CD14-positive monocyte (primary cell): ENCODE measurements around the gene TMPRSS11A. TPM values are rescaled to one million over a fixed set of nuclear protein-coding genes. Genes with fewer than 3 reads are reported as not detected.

Experiments
- DNase-seq, 3 donors: peaks; one replicate each; pipeline ENCODE4 v3.0.0-alpha.2; 2011 to 2022
- H2AFZ ChIP-seq: 2 replicates; pipeline ENCODE4 v1.6.0; 2012; ENCODE audit warnings: mild to moderate bottlenecking, low read depth, low read length, inconsistent platforms; ENCODE audit not compliant: insufficient read depth, poor library complexity, severe bottlenecking
- H3K27ac ChIP-seq, 2 donors: 1 replicate in 1 of 2; 2 replicates in 1 of 2; pipeline ENCODE4 v1.5.1; 2012 to 2013; ENCODE audit warnings: low read length in 2 of 2, control low read depth in 1 of 2, inconsistent platforms in 1 of 2, low read depth in 1 of 2, mild to moderate bottlenecking in 1 of 2
- H3K27me3 ChIP-seq, 2 donors: one replicate each; pipeline versions ENCODE4 v1.6.0 to v1.6.1; 2011 to 2013; ENCODE audit warnings: low read length in 2 of 2; ENCODE audit not compliant: control insufficient read depth in 2 of 2, insufficient read depth in 2 of 2
- H3K36me3 ChIP-seq, 2 donors: replicated peaks in 1 of 2; 1 replicate in 1 of 2; 2 replicates in 1 of 2; pipeline versions ENCODE4 v1.5.1 to v1.6.1; 2012 to 2013; ENCODE audit warnings: low read length in 2 of 2, control low read depth in 1 of 2, inconsistent platforms in 1 of 2, mild to moderate bottlenecking in 1 of 2; ENCODE audit not compliant: insufficient read depth in 2 of 2, control insufficient read depth in 1 of 2
- H3K4me1 ChIP-seq, 2 donors: 1 replicate in 1 of 2; 2 replicates in 1 of 2; pipeline versions ENCODE4 v1.5.1 to v1.6.1; 2012 to 2013; ENCODE audit warnings: low read length in 2 of 2, control low read depth in 1 of 2, inconsistent platforms in 1 of 2, mild to moderate bottlenecking in 1 of 2, moderate library complexity in 1 of 2; ENCODE audit not compliant: insufficient read depth in 2 of 2, control insufficient read depth in 1 of 2
- H3K4me2 ChIP-seq: replicated peaks from 2 replicates; pipeline ENCODE3; 2012; ENCODE audit warnings: low read length, moderate library complexity, mild to moderate bottlenecking; ENCODE audit not compliant: poor library complexity, severe bottlenecking; ENCODE audit errors: extremely low read depth
- H3K4me3 ChIP-seq, 3 experiments: fragments of 200-600 bp in 1 of 3; sonication (generic) in 1 of 3; replicated peaks in 1 of 3; 1 replicate in 2 of 3; 2 replicates in 1 of 3; pipeline ENCODE4 v1.5.1; 2011 to 2013; ENCODE audit warnings: low read length in 3 of 3, mild to moderate bottlenecking in 3 of 3, control low read depth in 2 of 3, low read depth in 2 of 3, inconsistent platforms in 1 of 3, moderate library complexity in 1 of 3
- H3K79me2 ChIP-seq: 2 replicates; pipeline ENCODE4 v1.6.0; 2012; ENCODE audit warnings: mild to moderate bottlenecking, control low read depth, inconsistent platforms, low read length, moderate library complexity; ENCODE audit not compliant: insufficient read depth
- H3K9ac ChIP-seq: 2 replicates; pipeline ENCODE4 v1.6.0; 2017; ENCODE audit warnings: low read length, mild to moderate bottlenecking; ENCODE audit not compliant: insufficient read depth, poor library complexity, severe bottlenecking
- H3K9me3 ChIP-seq, 2 donors: replicated peaks in 1 of 2; 1 replicate in 1 of 2; 2 replicates in 1 of 2; pipeline versions ENCODE4 v1.5.1 to v1.6.1; 2012 to 2013; ENCODE audit warnings: low read length in 2 of 2, control low read depth in 1 of 2; ENCODE audit not compliant: control insufficient read depth in 1 of 2, insufficient read depth in 1 of 2
- H4K20me1 ChIP-seq: 2 replicates; pipeline ENCODE4 v1.6.0; 2012; ENCODE audit warnings: mild to moderate bottlenecking, low read length, control low read depth, moderate library complexity; ENCODE audit not compliant: insufficient read depth
- H3K27ac Mint-ChIP-seq, 7 donors: one replicate each; pipeline ENCODE4 v1.8.0; 2020; ENCODE audit warnings: mild to moderate bottlenecking in 7 of 7, mixed read lengths in 7 of 7, moderate library complexity in 6 of 7, inconsistent platforms in 2 of 7
- H3K27me3 Mint-ChIP-seq, 3 donors: one replicate each; pipeline ENCODE4 v1.8.0; 2021 to 2022; ENCODE audit warnings: low read depth in 3 of 3, mild to moderate bottlenecking in 3 of 3, mixed read lengths in 3 of 3, moderate library complexity in 3 of 3, inconsistent platforms in 1 of 3
- H3K36me3 Mint-ChIP-seq, 2 donors: one replicate each; pipeline ENCODE4 v1.8.0; 2020; ENCODE audit warnings: mixed read lengths in 2 of 2, inconsistent platforms in 1 of 2, mild to moderate bottlenecking in 1 of 2
- H3K4me1 Mint-ChIP-seq: one replicate; pipeline ENCODE4 v1.8.0; 2020; ENCODE audit warnings: mild to moderate bottlenecking, mixed read lengths
- H3K4me3 Mint-ChIP-seq, 2 donors: one replicate each; pipeline ENCODE4 v1.8.0; 2020; ENCODE audit warnings: mild to moderate bottlenecking in 2 of 2, mixed read lengths in 2 of 2, moderate library complexity in 1 of 2
- H3K9me3 Mint-ChIP-seq, 7 donors: one replicate each; pipeline ENCODE4 v1.8.0; 2020 to 2022; ENCODE audit warnings: mixed read lengths in 7 of 7, mild to moderate bottlenecking in 6 of 7, moderate library complexity in 6 of 7, inconsistent platforms in 2 of 7
- WGBS: methylation state at CpG from one replicate; pipeline ENCODE4 v1.1.5; 2013; ENCODE audit warnings: missing lambda C conversion rate; ENCODE audit not compliant: insufficient coverage; 5-methylcytosine and 5-hydroxymethylcytosine counted together
- intact Hi-C, 2 donors: fragments of 100-400 bp; cut with micrococcal nuclease; formaldehyde crosslinking; loops; one replicate each; pipeline versions ENCODE4 v1.15.0 to v1.15.1; 2023
- polyA plus RNA-seq, 3 donors: library from polyadenylated mRNA; depleted of rRNA in 1 of 3; unstranded in 2 of 3; stranded (reverse) in 1 of 3; fragments of 300-500 nt in 2 of 3; fragments of >200 nt in 1 of 3; fragmentation: Illumina TruSeq in 2 of 3; gene quantifications; 1 replicate in 2 of 3; 2 replicates in 1 of 3; pipeline ENCODE4 v1.2.3, GENCODE V29; 2012 to 2021
- TF ChIP-seq, protein P1 (sequence below): fragments of 200-600 bp; IDR thresholded peaks from one replicate; pipeline ENCODE4 v1.8.0; 2022; ENCODE audit warnings: antibody characterized with exemption, mild to moderate bottlenecking

The TMPRSS11A gene
- polyA plus RNA-seq, 3 donors, result not detected

DNA sequence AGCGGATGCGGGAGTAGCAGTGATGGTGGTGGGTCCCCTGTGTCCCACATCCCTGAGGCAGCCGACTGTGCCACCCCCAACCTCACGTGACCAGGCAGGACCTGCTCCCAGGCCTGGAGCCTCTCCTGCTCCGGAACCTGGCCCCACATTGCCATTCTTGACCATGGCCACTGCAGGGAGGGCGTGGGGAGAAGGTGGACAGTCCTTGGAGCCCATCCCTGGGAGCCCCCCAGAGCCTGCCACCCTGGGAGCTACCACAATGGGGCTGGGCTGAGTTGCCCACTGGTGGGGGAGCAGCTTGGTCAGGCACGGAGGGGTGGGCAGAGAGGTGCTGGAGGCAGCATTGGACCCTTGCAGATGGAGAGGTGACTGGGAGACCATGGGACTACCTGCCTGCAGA is 36.8 kb downstream of the TMPRSS11A start:
- Mint-ChIP-seq H3K4me3 (no peak overlapping the region), H3K27ac (peak overlapping the region in 1 of 7 donors; percentile 50), H3K27me3 (no peaks in the 10 kb centered on the region), H3K4me1 (no peaks in the 10 kb centered on the region), H3K36me3 (no peaks in the 10 kb centered on the region), H3K9me3 (peaks cover 0 to 11% (median 3%) of the 10 kb centered on the region in 7 donors)
- no peak overlapping the region for H3K27ac ChIP-seq
- TF ChIP-seq, protein P1, sequence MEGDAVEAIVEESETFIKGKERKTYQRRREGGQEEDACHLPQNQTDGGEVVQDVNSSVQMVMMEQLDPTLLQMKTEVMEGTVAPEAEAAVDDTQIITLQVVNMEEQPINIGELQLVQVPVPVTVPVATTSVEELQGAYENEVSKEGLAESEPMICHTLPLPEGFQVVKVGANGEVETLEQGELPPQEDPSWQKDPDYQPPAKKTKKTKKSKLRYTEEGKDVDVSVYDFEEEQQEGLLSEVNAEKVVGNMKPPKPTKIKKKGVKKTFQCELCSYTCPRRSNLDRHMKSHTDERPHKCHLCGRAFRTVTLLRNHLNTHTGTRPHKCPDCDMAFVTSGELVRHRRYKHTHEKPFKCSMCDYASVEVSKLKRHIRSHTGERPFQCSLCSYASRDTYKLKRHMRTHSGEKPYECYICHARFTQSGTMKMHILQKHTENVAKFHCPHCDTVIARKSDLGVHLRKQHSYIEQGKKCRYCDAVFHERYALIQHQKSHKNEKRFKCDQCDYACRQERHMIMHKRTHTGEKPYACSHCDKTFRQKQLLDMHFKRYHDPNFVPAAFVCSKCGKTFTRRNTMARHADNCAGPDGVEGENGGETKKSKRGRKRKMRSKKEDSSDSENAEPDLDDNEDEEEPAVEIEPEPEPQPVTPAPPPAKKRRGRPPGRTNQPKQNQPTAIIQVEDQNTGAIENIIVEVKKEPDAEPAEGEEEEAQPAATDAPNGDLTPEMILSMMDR, result no peak
- H3K4me2 ChIP-seq, result no peak overlapping the region
- no peak for DNase-seq
- H3K36me3 ChIP-seq, result no peaks in the 10 kb centered on the region
- no peak overlapping the region for H2AFZ ChIP-seq
- no peaks in the 10 kb centered on the region for H4K20me1 ChIP-seq
- WGBS, result 97% methylated on average over 7 of the region's 7 CpGs
- H3K9me3 ChIP-seq, result peaks cover 0 to 7% of the 10 kb centered on the region in 2 donors
- no peaks in the 10 kb centered on the region for H3K79me2 ChIP-seq
- no peak overlapping the region for H3K4me3 ChIP-seq
- intact Hi-C loops, result no loop called here
- H3K4me1 ChIP-seq, result no peaks in the 10 kb centered on the region
- no peak overlapping the region for H3K9ac ChIP-seq
- H3K27me3 ChIP-seq, result no peaks in the 10 kb centered on the region

DNA sequence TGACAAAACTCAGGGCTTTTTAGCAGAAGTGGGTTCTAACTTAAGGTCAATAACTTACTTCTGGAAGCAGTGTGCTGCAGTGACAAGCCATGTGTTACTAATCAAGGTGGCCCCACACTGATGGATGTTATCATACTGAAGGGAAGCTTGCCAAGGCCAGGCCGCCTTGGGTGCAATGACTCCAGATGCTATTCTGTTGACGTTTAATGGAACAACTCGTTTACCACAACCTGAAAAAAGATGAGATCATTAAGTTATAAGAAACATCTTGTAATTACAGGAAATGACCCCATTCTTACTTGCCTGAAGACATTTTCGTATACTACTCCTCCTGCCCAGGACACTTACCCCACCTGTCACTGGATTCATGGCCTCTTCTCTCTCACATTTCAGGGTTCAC is 40.6 kb downstream of the TMPRSS11A start:
- DNase-seq, result no peak

More for the DNA sequence above, 40.6 kb downstream of the TMPRSS11A start:
- H3K9me3 ChIP-seq, result peaks cover 0 to 7% of the 10 kb centered on the region in 2 donors
- H3K4me3 ChIP-seq, result no peak overlapping the region
- H3K4me1 Mint-ChIP-seq, result no peaks in the 10 kb centered on the region
- peaks cover 0 to 11% (median 3%) of the 10 kb centered on the region in 7 donors for H3K9me3 Mint-ChIP-seq
- no peaks in the 10 kb centered on the region for H3K36me3 Mint-ChIP-seq
- no peak overlapping the region for H3K27ac ChIP-seq
- TF ChIP-seq, protein P1, result no peak
- no peak overlapping the region for H3K9ac ChIP-seq
- H3K4me1 ChIP-seq, result no peaks in the 10 kb centered on the region
- H4K20me1 ChIP-seq, result no peaks in the 10 kb centered on the region
- H3K27ac Mint-ChIP-seq, result no peak overlapping the region
- no peaks in the 10 kb centered on the region for H3K36me3 ChIP-seq
- peaks cover 0 to 2% (median 0%) of the 10 kb centered on the region in 3 donors for H3K27me3 Mint-ChIP-seq
- H2AFZ ChIP-seq, result no peak overlapping the region
- WGBS, result 100% methylated on average over 1 of the region's 4 CpGs
- H3K79me2 ChIP-seq, result no peaks in the 10 kb centered on the region
- H3K27me3 ChIP-seq, result no peaks in the 10 kb centered on the region
- no peak overlapping the region for H3K4me2 ChIP-seq
- intact Hi-C loops, result no loop called here
- no peak overlapping the region for H3K4me3 Mint-ChIP-seq
